ENCODE results near the gene SLC12A8. TPM values are rescaled to one million over a fixed set of nuclear protein-coding genes. Genes with fewer than 3 reads are reported as not detected.

SLC12A8 gene
- total and polyA plus RNA-seq, 2 experiments from 2014 or later, result 3.1 to 3.4 TPM

DNA sequence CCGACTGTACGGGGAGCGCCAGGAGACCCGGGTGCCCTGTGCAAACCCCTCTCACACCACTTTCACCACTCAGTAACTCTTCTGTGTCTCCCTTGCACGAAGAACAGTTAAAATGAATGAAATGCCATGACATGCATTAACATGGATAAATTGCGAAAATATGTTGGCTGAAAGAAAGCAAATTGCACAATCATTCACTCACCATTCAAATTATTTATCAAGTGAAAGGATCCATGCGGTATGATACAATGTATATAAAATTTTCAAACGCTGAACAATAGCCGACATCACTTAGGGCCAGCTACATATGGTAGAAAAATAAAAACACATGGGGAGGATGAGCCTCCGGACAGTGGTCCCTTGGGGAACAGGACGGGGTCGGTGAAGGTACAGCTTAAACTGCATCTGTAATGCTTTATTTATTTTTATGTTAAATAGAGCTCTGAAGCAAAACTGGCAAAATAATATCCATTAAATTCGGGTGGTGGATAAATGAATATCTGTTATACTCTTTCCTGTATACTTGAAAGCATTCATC lies 45.9 kb downstream of the SLC12A8 start:
- Histone ChIP-seq H3K4me3 (no peak overlapping the region), H3K36me3 (no peaks in the 10 kb centered on the region), H3K27me3 (no peaks in the 10 kb centered on the region), H3K27ac (no peak overlapping the region), H3K9me3 (ENCODE audit: low read depth) (no peaks in the 10 kb centered on the region), H3K4me1 (ENCODE audit: low read depth) (no peaks in the 10 kb centered on the region)
- DNase-seq (ENCODE audit: low read depth in 1 of 2, low spot score in 1 of 2), result peak in 1 of 2 donors; percentile 46
- TF ChIP-seq, protein P1, sequence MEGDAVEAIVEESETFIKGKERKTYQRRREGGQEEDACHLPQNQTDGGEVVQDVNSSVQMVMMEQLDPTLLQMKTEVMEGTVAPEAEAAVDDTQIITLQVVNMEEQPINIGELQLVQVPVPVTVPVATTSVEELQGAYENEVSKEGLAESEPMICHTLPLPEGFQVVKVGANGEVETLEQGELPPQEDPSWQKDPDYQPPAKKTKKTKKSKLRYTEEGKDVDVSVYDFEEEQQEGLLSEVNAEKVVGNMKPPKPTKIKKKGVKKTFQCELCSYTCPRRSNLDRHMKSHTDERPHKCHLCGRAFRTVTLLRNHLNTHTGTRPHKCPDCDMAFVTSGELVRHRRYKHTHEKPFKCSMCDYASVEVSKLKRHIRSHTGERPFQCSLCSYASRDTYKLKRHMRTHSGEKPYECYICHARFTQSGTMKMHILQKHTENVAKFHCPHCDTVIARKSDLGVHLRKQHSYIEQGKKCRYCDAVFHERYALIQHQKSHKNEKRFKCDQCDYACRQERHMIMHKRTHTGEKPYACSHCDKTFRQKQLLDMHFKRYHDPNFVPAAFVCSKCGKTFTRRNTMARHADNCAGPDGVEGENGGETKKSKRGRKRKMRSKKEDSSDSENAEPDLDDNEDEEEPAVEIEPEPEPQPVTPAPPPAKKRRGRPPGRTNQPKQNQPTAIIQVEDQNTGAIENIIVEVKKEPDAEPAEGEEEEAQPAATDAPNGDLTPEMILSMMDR (IDR thresholded peaks at IDR 0.05; ENCODE audit: low read depth, low read length), result no peak

DNA sequence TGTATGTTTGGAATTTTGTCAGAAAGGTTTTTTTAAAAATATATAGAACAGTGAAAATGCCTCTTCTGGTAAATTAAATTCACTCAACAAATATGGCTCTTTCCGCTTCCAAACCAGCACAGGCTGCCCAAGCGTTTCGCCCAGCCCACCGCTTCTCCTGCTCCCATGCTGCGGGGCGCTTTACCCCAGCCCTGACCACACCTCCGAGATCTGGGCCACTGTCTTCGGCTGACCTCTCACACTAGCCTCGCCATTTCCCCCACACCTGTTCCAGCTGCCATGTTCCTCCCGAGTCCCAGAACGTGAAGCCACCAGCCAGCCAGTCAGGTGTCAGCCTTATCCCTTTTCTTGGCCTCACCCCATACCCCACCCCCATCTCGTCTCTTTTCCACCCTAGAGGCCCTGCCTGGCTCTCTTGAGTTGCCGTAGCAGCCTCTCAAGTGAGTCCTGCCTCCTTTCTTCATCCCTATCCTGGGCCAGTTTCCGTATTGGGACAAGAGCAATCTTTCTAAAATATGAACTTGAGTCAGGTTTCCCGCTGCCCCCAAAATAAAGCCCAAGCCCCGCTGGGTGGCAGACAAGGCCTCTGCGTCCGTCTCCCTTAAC lies 46.5 kb downstream of the SLC12A8 start:
- TF ChIP-seq, protein P1 (IDR thresholded peaks at IDR 0.05; ENCODE audit: low read depth, low read length), result no peak
- Histone ChIP-seq H3K27ac (no peak overlapping the region), H3K4me1 (ENCODE audit: low read depth) (no peaks in the 10 kb centered on the region), H3K9me3 (ENCODE audit: low read depth) (no peaks in the 10 kb centered on the region), H3K27me3 (no peaks in the 10 kb centered on the region), H3K4me3 (no peak overlapping the region), H3K36me3 (no peaks in the 10 kb centered on the region)
- no peak for DNase-seq (ENCODE audit: low read depth in 1 of 2, low spot score in 1 of 2)

DNA sequence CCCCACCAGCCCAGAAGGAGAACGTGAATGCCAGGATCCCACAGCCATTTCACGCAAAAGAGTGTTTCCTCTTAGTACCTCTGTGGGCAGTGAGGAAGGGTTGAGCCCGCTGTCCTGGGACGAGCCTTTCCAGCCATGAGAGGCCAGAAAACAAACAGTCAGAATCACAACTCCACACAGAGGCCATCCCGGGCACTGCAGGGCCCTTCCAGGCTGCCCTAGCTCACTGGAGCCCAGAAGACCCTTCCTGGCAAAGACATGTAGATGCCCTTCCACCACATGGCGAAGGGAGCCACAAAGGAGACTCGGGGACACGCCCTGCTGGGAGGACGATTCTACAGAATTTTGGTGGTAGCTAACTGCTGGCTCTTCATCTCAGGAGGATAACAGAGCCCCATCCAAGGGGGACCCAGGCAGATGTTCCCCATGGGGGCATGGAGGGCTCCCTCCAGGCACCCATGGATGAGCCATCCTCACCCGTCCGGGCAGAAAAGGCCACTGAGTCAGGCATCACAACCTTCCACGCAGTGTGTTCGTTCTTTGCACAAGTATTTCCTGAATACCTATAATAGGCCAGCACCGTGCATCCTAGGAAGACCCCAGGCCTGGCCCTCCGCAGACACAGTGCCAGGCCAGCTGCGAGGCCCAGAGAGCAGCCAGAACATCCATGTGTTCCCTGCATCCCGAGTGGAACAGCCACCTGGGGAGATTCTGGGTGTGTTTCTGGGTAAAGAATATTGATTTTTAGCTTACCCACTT lies 47.2 kb downstream of the SLC12A8 start:
- no peaks in the 10 kb centered on the region for H3K36me3 ChIP-seq
- H3K9me3 ChIP-seq (ENCODE audit: low read depth), result no peaks in the 10 kb centered on the region
- no peak overlapping the region for H3K4me3 ChIP-seq
- no peaks in the 10 kb centered on the region for H3K4me1 ChIP-seq (ENCODE audit: low read depth)
- H3K27me3 ChIP-seq, result no peaks in the 10 kb centered on the region
- H3K27ac ChIP-seq, result no peak overlapping the region
- TF ChIP-seq, protein P1 (IDR thresholded peaks at IDR 0.05; ENCODE audit: low read depth, low read length), result peak; percentile 90
- peak; percentile 66 to 72 for DNase-seq (ENCODE audit: low read depth in 1 of 2, low spot score in 1 of 2)

DNA sequence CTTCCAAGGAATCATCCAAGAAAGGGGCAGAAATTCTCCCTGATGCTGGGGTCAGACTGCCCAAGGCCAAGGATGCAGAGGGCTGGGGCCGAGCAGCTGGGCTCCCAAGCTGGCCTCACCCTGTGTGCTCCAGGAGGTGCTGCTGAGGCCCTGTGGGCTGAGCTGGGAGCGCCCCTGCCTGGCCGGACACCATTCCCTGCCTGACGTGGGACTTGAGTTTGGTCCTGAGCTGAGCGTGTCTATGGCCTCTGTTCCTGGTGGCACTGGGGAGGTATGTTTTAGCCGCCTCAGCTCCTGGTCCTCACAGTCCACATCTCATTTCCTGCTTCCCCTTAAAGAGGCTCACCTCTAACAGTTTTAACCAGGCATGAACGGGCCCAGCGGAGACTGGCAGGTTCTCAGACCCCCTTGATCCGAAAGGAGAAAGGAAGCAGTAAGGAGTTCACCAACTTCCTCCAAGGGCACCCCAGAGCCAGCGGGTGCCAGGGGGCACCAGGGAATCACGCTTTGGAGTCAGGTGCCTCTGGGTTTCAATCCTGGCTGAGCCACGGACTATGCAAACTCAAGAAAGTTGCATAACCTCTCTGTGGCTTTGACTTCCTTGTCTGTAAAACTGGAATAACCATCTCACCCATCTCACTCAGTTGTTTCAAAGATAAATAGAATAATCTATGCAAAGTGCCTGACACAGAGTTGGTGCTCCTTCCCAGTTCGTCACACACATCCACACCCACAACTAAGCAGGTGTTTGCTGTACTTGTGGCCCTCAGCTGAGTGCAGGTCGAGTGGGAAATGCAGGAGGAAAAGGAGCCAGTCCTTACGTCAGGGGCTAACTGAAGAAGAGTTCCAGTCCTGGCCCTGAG lies 48.6 kb downstream of the SLC12A8 start:
- peak; percentile 57 to 66 for DNase-seq (ENCODE audit: low read depth in 1 of 2, low spot score in 1 of 2)
- no peak overlapping the region for H3K4me3 ChIP-seq
- no peaks in the 10 kb centered on the region for H3K4me1 ChIP-seq (ENCODE audit: low read depth)
- no peaks in the 10 kb centered on the region for H3K36me3 ChIP-seq
- TF ChIP-seq, protein P1 (IDR thresholded peaks at IDR 0.05; ENCODE audit: low read depth, low read length), result peak; percentile 46
- H3K27me3 ChIP-seq, result no peaks in the 10 kb centered on the region
- no peak overlapping the region for H3K27ac ChIP-seq
- H3K9me3 ChIP-seq (ENCODE audit: low read depth), result no peaks in the 10 kb centered on the region

DNA sequence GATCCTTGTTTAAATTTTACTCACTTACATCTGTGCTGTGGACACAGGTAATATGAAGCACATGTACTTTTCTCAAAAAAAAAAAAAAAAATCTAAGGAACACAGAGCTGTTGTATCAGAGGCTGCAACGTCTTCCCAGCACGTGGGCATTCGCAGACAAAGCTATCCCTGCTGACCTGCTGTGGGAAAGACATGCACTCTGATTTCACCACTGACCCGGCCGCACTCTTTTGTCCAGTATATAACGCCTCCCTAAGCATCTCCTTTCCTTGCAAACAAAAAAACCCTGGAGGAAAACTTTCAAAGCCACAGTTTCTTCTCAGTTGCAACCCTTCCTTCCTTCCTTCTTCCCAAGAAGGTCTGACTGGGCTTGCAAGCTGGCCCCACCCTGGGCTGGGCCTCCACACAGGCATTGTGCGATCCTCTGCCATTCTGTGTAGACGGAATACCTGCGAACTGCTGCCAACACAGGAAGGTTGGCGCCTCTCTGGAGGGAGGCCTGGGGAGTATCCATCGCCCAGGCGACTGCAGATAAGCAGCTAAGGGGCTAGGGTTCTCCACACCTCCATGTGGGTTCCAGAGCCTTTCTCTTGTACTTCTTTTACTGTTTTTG lies 50.8 kb downstream of the SLC12A8 start:
- no peaks in the 10 kb centered on the region for H3K4me1 ChIP-seq (ENCODE audit: low read depth)
- no peak overlapping the region for H3K4me3 ChIP-seq
- TF ChIP-seq, protein P1 (IDR thresholded peaks at IDR 0.05; ENCODE audit: low read depth, low read length), result no peak
- no peak overlapping the region for H3K27ac ChIP-seq
- no peaks in the 10 kb centered on the region for H3K36me3 ChIP-seq
- H3K27me3 ChIP-seq, result no peaks in the 10 kb centered on the region
- no peak for DNase-seq (ENCODE audit: low read depth in 1 of 2, low spot score in 1 of 2)
- H3K9me3 ChIP-seq (ENCODE audit: low read depth), result no peaks in the 10 kb centered on the region

Data from cardiac muscle cell (in vitro differentiated cells and primary cell).